ENCODE data around the gene KAT14. TPM values are rescaled to one million over a fixed set of nuclear protein-coding genes. Genes with fewer than 3 reads are reported as not detected.
"Not testable (repeated sequence)": the region's sequence is repeated elsewhere in the genome, so short reads cannot be mapped to it uniquely, and the experiment has no call there.

KAT14 gene
- total and polyA plus RNA-seq, 4 experiments from 2014 or later = 14.7 to 24.0 (median 20.2) TPM

DNA sequence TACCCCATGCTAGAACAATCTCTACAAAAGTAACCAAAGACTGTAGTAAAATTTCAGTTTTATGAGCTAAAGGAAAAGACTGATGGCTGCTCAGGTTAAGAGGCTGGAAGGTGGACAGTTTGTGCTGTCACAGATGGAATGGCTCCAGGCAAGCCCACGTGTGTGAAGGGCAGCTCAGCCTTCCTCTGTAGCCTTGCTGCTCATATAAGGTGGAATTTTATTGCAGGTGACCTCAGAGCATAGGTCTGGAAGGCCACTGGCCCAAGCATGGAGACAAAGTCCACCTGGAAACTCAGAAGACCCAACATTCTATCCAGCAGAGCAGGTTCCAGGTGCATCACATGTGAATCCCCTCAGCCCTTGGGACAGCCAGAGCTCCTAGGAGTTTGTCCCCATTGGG lies 53.6 kb downstream of the KAT14 start:
- Histone ChIP-seq H3K36me3 (ENCODE audit: insufficient read depth, low read length) (peaks cover 13% of the 10 kb centered on the region), H3K9me3 (ENCODE audit: control insufficient read depth in 1 of 2, low read length in 2 of 2) (no peaks in the 10 kb centered on the region), H3K27ac (ENCODE audit: low read depth, low read length) (no peak overlapping the region), H3K4me1 (ENCODE audit: insufficient read depth, low read length) (no peaks in the 10 kb centered on the region), H3K4me3 (ENCODE audit: low read length in 2 of 2) (no peak overlapping the region), H3K27me3 (ENCODE audit: insufficient read depth, low read length) (no peaks in the 10 kb centered on the region)
- no peaks in the 10 kb centered on the region for H3K9me3 Mint-ChIP-seq
- no peaks in the 10 kb centered on the region for H3K27me3 Mint-ChIP-seq
- DNase-seq = no peak
- no peak overlapping the region for H3K4me3 Mint-ChIP-seq
- intact Hi-C loops (cut with micrococcal nuclease) = no loop called here
- POLR2A ChIA-PET (ENCODE audit: partially characterized antibody) = no interaction called here
- peaks cover 0 to 9% (median 0%) of the 10 kb centered on the region in 4 donors for H3K4me1 Mint-ChIP-seq
- H3K36me3 Mint-ChIP-seq = peaks cover 29 to 31% of the 10 kb centered on the region in 2 donors
- no peak overlapping the region for H3K27ac Mint-ChIP-seq
- CTCF ChIA-PET (ENCODE audit: partially characterized antibody) = interaction anchor here (1.4 kb wide), 1 partner anchor 85 kb away, joined by 3 read pairs; no protein-coding TSS in a partner anchor

DNA sequence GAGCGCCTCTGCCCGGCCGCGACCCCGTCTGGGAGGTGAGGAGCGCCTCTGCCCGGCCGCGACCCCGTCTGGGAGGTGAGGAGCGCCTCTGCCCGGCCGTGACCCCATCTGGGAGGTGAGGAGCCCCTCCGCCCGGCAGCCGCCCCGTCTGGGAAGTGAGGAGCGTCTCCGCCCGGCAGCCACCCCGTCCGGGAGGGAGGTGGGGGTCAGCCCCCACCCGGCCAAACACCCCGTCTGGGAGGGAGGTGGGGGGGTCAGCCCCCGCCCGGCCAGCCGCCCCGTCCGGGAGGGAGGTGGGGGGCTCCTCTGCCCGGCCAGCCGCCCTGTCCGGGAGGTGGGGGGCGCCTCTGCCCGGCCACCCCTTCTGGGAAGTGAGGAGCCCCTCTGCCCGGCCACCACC lies 56.8 kb downstream of the KAT14 start:
- CTCF ChIA-PET (ENCODE audit: partially characterized antibody); H3K27me3 Mint-ChIP-seq: not testable (repeated sequence)

DNA sequence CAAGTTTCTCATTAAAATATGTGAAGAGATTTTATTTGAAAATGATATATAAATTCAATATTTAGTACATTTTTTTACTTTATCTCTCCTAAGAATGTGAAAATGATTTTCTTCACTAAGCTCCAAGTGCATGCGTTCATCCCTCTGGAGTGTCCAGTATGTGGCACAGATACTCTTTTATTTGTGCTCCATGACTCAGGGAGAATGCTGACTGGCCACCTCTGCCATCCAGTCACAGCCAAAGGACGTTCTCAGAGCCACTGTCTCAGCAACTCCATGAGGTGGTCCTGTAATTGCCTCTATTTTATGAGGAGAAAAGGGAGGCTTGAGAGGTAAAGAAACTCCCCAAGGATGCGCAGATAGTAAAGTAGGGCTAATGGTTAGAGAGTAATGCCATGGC lies 58.3 kb downstream of the KAT14 start:
- Histone ChIP-seq H3K9me3 (ENCODE audit: control insufficient read depth in 1 of 2, low read length in 2 of 2) (no peaks in the 10 kb centered on the region), H3K27me3 (ENCODE audit: insufficient read depth, low read length) (no peaks in the 10 kb centered on the region), H3K36me3 (ENCODE audit: insufficient read depth, low read length) (no peaks in the 10 kb centered on the region), H3K27ac (ENCODE audit: low read depth, low read length) (no peak overlapping the region), H3K4me1 (ENCODE audit: insufficient read depth, low read length) (no peaks in the 10 kb centered on the region), H3K4me3 (ENCODE audit: low read length in 2 of 2) (no peak overlapping the region)
- ChIA-PET POLR2A (ENCODE audit: partially characterized antibody) (no interaction called here), CTCF (ENCODE audit: partially characterized antibody) (no interaction called here)
- Mint-ChIP-seq H3K27ac (no peak overlapping the region), H3K27me3 (no peaks in the 10 kb centered on the region), H3K9me3 (peaks cover 0 to 2% (median 0%) of the 10 kb centered on the region in 8 donors), H3K36me3 (peaks cover 1 to 4% of the 10 kb centered on the region in 2 donors), H3K4me3 (no peak overlapping the region), H3K4me1 (no peaks in the 10 kb centered on the region)
- intact Hi-C loops (cut with micrococcal nuclease) = no loop called here
- no peak for DNase-seq

More for the DNA sequence above, 56.8 kb downstream of the KAT14 start:
- H3K9me3 ChIP-seq (ENCODE audit: control insufficient read depth in 1 of 2, low read length in 2 of 2); H3K4me3 Mint-ChIP-seq; H3K9me3 Mint-ChIP-seq; H3K36me3 ChIP-seq (ENCODE audit: insufficient read depth, low read length); H3K27me3 ChIP-seq (ENCODE audit: insufficient read depth, low read length); DNase-seq; H3K27ac Mint-ChIP-seq; H3K4me1 ChIP-seq (ENCODE audit: insufficient read depth, low read length); H3K4me1 Mint-ChIP-seq; H3K4me3 ChIP-seq (ENCODE audit: low read length in 2 of 2); H3K27ac ChIP-seq (ENCODE audit: low read depth, low read length); intact Hi-C loops (cut with micrococcal nuclease); POLR2A ChIA-PET (ENCODE audit: partially characterized antibody): not testable (repeated sequence)
- H3K36me3 Mint-ChIP-seq = peaks cover 5 to 12% of the 10 kb centered on the region in 2 donors

DNA sequence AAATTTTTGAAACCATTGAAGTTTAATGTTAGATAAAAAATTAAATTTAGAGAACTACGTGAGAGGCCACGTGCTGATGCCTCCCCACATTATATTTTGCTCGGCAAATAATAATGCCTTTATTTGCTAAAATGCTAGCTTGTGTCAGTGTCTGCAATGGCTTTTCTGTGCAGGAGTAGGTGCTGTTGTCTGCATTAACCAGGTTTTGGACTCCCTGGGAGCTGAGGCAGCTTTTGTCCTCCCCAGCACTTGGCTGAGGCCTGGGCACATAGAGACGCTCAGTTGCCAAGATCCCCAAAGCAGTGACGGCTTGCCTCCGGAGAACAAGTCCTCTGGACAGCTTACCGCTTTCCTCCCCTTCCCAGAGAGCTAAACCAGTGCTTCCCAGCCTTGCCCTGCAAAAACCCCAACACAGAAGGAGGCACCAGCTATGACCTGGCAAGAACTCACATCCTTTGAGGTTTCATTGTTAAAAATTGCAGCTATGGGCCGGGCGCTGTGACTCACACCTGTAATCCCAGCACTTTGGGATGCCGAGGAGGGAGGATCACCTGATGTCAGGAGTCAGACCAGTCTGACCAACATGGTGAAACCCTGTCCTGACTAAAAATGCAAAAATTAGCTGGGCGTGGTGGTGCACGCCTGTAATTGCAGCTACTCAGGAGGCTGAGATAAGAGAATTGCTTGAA lies 59.9 kb downstream of the KAT14 start:
- Mint-ChIP-seq H3K27ac (no peak overlapping the region), H3K4me1 (no peaks in the 10 kb centered on the region), H3K27me3 (no peaks in the 10 kb centered on the region), H3K4me3 (no peak overlapping the region), H3K36me3 (peaks cover 12 to 15% of the 10 kb centered on the region in 2 donors), H3K9me3 (peaks cover 3 to 16% (median 11%) of the 10 kb centered on the region in 8 donors)
- Histone ChIP-seq H3K27ac (ENCODE audit: low read depth, low read length) (no peak overlapping the region), H3K4me3 (ENCODE audit: low read length in 2 of 2) (no peak overlapping the region), H3K27me3 (ENCODE audit: insufficient read depth, low read length) (no peaks in the 10 kb centered on the region), H3K4me1 (ENCODE audit: insufficient read depth, low read length) (no peaks in the 10 kb centered on the region), H3K36me3 (ENCODE audit: insufficient read depth, low read length) (no peaks in the 10 kb centered on the region), H3K9me3 (ENCODE audit: control insufficient read depth in 1 of 2, low read length in 2 of 2) (no peaks in the 10 kb centered on the region)
- CTCF ChIA-PET (ENCODE audit: partially characterized antibody) = no interaction called here
- POLR2A ChIA-PET (ENCODE audit: partially characterized antibody) = no interaction called here
- DNase-seq = no peak
- intact Hi-C loops (cut with micrococcal nuclease) = no loop called here

DNA sequence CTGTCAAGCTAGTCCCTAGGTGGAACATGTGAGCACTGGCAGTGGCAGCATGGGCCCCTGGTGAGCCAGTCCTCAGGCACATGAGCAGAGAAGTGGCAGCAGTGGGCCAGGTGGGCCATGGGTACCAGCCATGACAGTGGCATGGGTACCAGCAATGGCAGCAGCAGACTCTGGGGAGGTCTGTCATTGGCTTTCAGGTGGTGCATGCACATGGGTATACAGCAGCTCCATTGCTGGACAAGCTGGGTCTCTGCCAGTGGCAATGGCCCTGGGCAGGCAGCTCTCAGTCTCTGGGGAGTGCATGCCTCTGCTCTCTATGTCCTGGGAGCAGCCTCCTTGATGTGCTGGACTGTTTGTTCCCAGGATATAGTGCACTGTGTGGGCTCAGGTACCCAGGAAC lies 65.3 kb downstream of the KAT14 start:
- POLR2A ChIA-PET (ENCODE audit: partially characterized antibody) = no interaction called here

DNA sequence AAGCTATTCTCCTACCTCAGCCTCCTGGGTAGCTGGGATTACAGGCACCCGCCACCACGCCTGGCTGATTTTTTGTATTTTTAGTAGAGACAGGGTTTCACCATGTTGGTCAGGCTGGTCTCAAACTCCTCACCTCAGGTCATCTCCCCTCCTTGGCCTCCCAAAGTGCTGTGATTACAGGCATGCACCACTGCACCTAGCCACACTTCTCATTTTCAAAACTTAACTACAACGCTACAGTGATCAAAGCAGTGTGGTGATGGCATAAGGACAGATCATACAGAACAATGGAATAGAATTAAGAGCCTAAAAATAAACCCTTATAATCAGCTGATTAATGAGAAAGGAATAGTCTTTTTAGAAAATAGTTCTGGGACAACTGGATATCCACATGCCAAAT lies 66.0 kb downstream of the KAT14 start:
- H3K4me3 Mint-ChIP-seq; H3K36me3 ChIP-seq (ENCODE audit: insufficient read depth, low read length); H3K4me1 Mint-ChIP-seq; H3K27me3 ChIP-seq (ENCODE audit: insufficient read depth, low read length); intact Hi-C loops (cut with micrococcal nuclease); H3K27ac Mint-ChIP-seq; H3K27me3 Mint-ChIP-seq; CTCF ChIA-PET (ENCODE audit: partially characterized antibody); H3K9me3 ChIP-seq (ENCODE audit: control insufficient read depth in 1 of 2, low read length in 2 of 2); H3K27ac ChIP-seq (ENCODE audit: low read depth, low read length); DNase-seq; H3K4me1 ChIP-seq (ENCODE audit: insufficient read depth, low read length); H3K4me3 ChIP-seq (ENCODE audit: low read length in 2 of 2); POLR2A ChIA-PET (ENCODE audit: partially characterized antibody): not testable (repeated sequence)
- Mint-ChIP-seq H3K9me3 (peaks cover 3 to 16% (median 11%) of the 10 kb centered on the region in 8 donors), H3K36me3 (peaks cover 12 to 17% of the 10 kb centered on the region in 2 donors)

More for the DNA sequence above, 65.3 kb downstream of the KAT14 start:
- Histone ChIP-seq H3K36me3 (ENCODE audit: insufficient read depth, low read length) (no peaks in the 10 kb centered on the region), H3K27ac (ENCODE audit: low read depth, low read length) (no peak overlapping the region), H3K9me3 (ENCODE audit: control insufficient read depth in 1 of 2, low read length in 2 of 2) (no peaks in the 10 kb centered on the region), H3K27me3 (ENCODE audit: insufficient read depth, low read length) (no peaks in the 10 kb centered on the region), H3K4me1 (ENCODE audit: insufficient read depth, low read length) (no peaks in the 10 kb centered on the region), H3K4me3 (ENCODE audit: low read length in 2 of 2) (no peak overlapping the region)
- Mint-ChIP-seq H3K27me3 (peaks cover 0 to 2% of the 10 kb centered on the region in 2 donors), H3K36me3 (peaks cover 12 to 17% of the 10 kb centered on the region in 2 donors), H3K27ac (no peak overlapping the region), H3K9me3 (peaks cover 3 to 16% (median 11%) of the 10 kb centered on the region in 8 donors), H3K4me1 (no peaks in the 10 kb centered on the region), H3K4me3 (no peak overlapping the region)
- intact Hi-C loops (cut with micrococcal nuclease) = no loop called here
- no peak for DNase-seq
- CTCF ChIA-PET (ENCODE audit: partially characterized antibody) = no interaction called here

DNA sequence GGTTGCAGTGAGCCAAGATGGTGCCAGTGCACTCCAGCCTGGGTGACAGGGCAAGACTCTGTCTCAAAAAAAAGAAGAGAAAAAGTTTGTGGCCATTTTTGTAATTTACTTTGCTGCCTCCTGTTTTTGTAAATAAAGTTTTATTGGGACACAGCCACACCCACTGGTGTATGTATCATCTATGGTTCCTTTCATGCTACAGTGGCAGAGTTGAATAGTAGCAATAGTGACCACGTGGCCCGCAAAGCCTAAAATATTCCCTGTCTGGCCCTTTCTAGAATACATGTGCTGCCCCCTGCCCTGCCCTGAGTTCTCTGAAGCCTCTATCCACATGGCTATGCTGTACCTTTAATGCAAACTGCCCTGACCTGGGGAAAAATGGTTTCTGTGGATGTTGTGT lies 75.3 kb downstream of the KAT14 start:
- H3K36me3 ChIP-seq (ENCODE audit: insufficient read depth, low read length) = no peaks in the 10 kb centered on the region
- intact Hi-C loops (cut with micrococcal nuclease) = no loop called here
- H3K4me3 ChIP-seq (ENCODE audit: low read length in 2 of 2) = no peak overlapping the region
- Mint-ChIP-seq H3K4me3 (no peak overlapping the region), H3K36me3 (no peaks in the 10 kb centered on the region), H3K27ac (no peak overlapping the region), H3K9me3 (no peaks in the 10 kb centered on the region), H3K4me1 (no peaks in the 10 kb centered on the region), H3K27me3 (peaks cover 0 to 6% of the 10 kb centered on the region in 2 donors)
- no peak for DNase-seq
- H3K27ac ChIP-seq (ENCODE audit: low read depth, low read length) = no peak overlapping the region
- H3K4me1 ChIP-seq (ENCODE audit: insufficient read depth, low read length) = no peaks in the 10 kb centered on the region
- no peaks in the 10 kb centered on the region for H3K27me3 ChIP-seq (ENCODE audit: insufficient read depth, low read length)
- CTCF ChIA-PET (ENCODE audit: partially characterized antibody) = no interaction called here
- no peaks in the 10 kb centered on the region for H3K9me3 ChIP-seq (ENCODE audit: control insufficient read depth in 1 of 2, low read length in 2 of 2)
- POLR2A ChIA-PET (ENCODE audit: partially characterized antibody) = no interaction called here

Data from CD4-positive, alpha-beta memory T cell (primary cell).